Measurements from ENCODE around the gene AKAP7.

GRCh38 chr6:131295081-131295480 is 159.8 kb downstream of the AKAP7 start:
- TF ChIP-seq POLR2AphosphoS5 (IDR thresholded peaks at IDR 0.05; ENCODE audit: insufficient read depth, low read depth, low read length) (no peak), CTCF (IDR thresholded peaks at IDR 0.05; ENCODE audit: extremely low read depth in 1 of 2, insufficient read depth in 1 of 2, low read depth in 1 of 2, low read length in 2 of 2) (no peak), POLR2A (IDR thresholded peaks at IDR 0.05; ENCODE audit: low read depth, low read length) (no peak), EZH2 (IDR thresholded peaks at IDR 0.05; ENCODE audit: borderline replicate concordance, low read depth, low read length, severe bottlenecking) (no peak), MYC (IDR thresholded peaks at IDR 0.05; ENCODE audit: low read depth, low read length) (no peak), JUN (IDR thresholded peaks at IDR 0.05; ENCODE audit: borderline replicate concordance, insufficient read depth, insufficient read length, low read depth) (no peak), FOS (IDR thresholded peaks at IDR 0.05; ENCODE audit: borderline replicate concordance, insufficient read depth, low read length) (no peak)
- TF ChIP-seq, protein P1, sequence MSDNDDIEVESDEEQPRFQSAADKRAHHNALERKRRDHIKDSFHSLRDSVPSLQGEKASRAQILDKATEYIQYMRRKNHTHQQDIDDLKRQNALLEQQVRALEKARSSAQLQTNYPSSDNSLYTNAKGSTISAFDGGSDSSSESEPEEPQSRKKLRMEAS (IDR thresholded peaks at IDR 0.05; ENCODE audit: insufficient read depth, insufficient read length): no peak
